Left lung (tissue), 10 donors: ENCODE data around the gene PSMB3. TPM values are rescaled to one million over a fixed set of nuclear protein-coding genes. Genes with fewer than 3 reads are reported as not detected.

Source experiments
- ATAC-seq: fragments of 200-7000 bp; cut with Tn5 transposase; one replicate; pipeline ENCODE4 v1.9.1; 2020; ENCODE audit warnings: moderate library complexity
- DNase-seq, 4 donors: peaks; one replicate each; pipeline ENCODE4 v3.0.0-alpha.2; 2013 to 2020
- H3K27ac ChIP-seq, 2 donors: fragments of 200-600 bp; sonication (generic) in 1 of 2; one replicate each; pipeline versions ENCODE4 v1.5.0 to v1.8.0; 2020 to 2021
- H3K27me3 ChIP-seq, 2 donors: fragments of 200-600 bp; sonication (generic) in 1 of 2; one replicate each; pipeline versions ENCODE4 v1.5.0 to v1.8.0; 2020 to 2021
- H3K36me3 ChIP-seq, 2 donors: fragments of 200-600 bp; sonication (generic) in 1 of 2; one replicate each; pipeline versions ENCODE4 v1.5.0 to v1.8.0; 2020 to 2021
- H3K4me1 ChIP-seq, 2 donors: fragments of 200-600 bp; one replicate each; pipeline ENCODE4 v1.8.0; 2021
- H3K4me3 ChIP-seq, 2 donors: fragments of 200-600 bp; sonication (generic) in 1 of 2; one replicate each; pipeline versions ENCODE4 v1.5.0 to v1.8.0; 2020 to 2021; ENCODE audit warnings: mild to moderate bottlenecking in 1 of 2
- H3K9me3 ChIP-seq, 2 donors: fragments of 200-600 bp; sonication (generic) in 1 of 2; one replicate each; pipeline versions ENCODE4 v1.5.0 to v1.8.0; 2020 to 2021
- CTCF ChIP-seq, 2 donors: fragments of 200-600 bp; sonication (generic) in 1 of 2; IDR thresholded peaks; one replicate each; pipeline versions ENCODE4 v1.5.0 to v1.8.0; 2021; ENCODE audit warnings: antibody characterized with exemption in 2 of 2
- intact Hi-C, 2 donors: fragments of 100-400 bp; cut with DNase I; formaldehyde crosslinking; loops; one replicate each; pipeline versions ENCODE4 v1.11.2 to v1.14.2; 2022
- polyA plus RNA-seq, 6 donors: library from polyadenylated mRNA; unstranded; fragments of 120-200 nt; gene quantifications; one replicate each; pipeline ENCODE4 v1.2.1, GENCODE V29; 2013; ENCODE audit not compliant: insufficient read length in 6 of 6
- total RNA-seq, 2 donors: library from RNA; stranded (reverse); fragmentation: NEBNext Ultra II Directional; extraction: Animal tissue kit (Norgen Biotek cat#: 25700); gene quantifications; one replicate each; pipeline ENCODE4 v1.2.1, GENCODE V29; 2021
- donor health status: DM: no; HTN: yes; CAD: no.
- donor health status: DM: no; HTN: no; CAD: no.

The PSMB3 gene
- total and polyA plus RNA-seq, 8 donors: 84.9 to 191 (median 90.7) TPM

- intact Hi-C loops: no loop called here
- no peak for ATAC-seq
- Histone ChIP-seq H3K27ac (no peak overlapping the region), H3K4me1 (peaks cover 13 to 43% of the 10 kb centered on the region in 2 donors), H3K27me3 (peaks cover 0 to 12% of the 10 kb centered on the region in 2 donors), H3K36me3 (peaks cover 0 to 34% of the 10 kb centered on the region in 2 donors), H3K4me3 (no peak overlapping the region), H3K9me3 (no peaks in the 10 kb centered on the region)
- no peak for DNase-seq
- no peak for TF ChIP-seq CTCF (IDR thresholded peaks at IDR 0.05)
These were observed 11.7 kb upstream of the PSMB3 start for GRCh38 chr17:38740806-38741205.

GRCh38 chr17:38741461-38741860 lies 11.1 kb upstream of the PSMB3 start:
- DNase-seq (no peak), ATAC-seq (no peak)

GRCh38 chr17:38741921-38742410 lies 10.6 kb upstream of the PSMB3 start:
- H3K4me3 ChIP-seq: no peak overlapping the region
- H3K4me1 ChIP-seq: peaks cover 21 to 54% of the 10 kb centered on the region in 2 donors
- intact Hi-C loops: no loop called here
- peak overlapping the region; percentile 77 to 78 for H3K27ac ChIP-seq
- H3K27me3 ChIP-seq: peaks cover 0 to 22% of the 10 kb centered on the region in 2 donors
- DNase-seq (peak in 2 of 4 donors; percentile 65 to 86), ATAC-seq (peak; percentile 83)
- TF ChIP-seq CTCF (IDR thresholded peaks at IDR 0.05): no peak
- peaks cover 0 to 28% of the 10 kb centered on the region in 2 donors for H3K36me3 ChIP-seq
- H3K9me3 ChIP-seq: no peaks in the 10 kb centered on the region

More at GRCh38 chr17:38741461-38741860, 11.1 kb upstream of the PSMB3 start:
- no peaks in the 10 kb centered on the region for H3K9me3 ChIP-seq
- intact Hi-C loops: no loop called here
- no peak for TF ChIP-seq CTCF (IDR thresholded peaks at IDR 0.05)
- peaks cover 0 to 31% of the 10 kb centered on the region in 2 donors for H3K36me3 ChIP-seq
- H3K4me3 ChIP-seq: no peak overlapping the region
- peak overlapping the region; percentile 77 to 78 for H3K27ac ChIP-seq
- peaks cover 0 to 17% of the 10 kb centered on the region in 2 donors for H3K27me3 ChIP-seq
- peaks cover 16 to 49% of the 10 kb centered on the region in 2 donors for H3K4me1 ChIP-seq

- no peaks in the 10 kb centered on the region for H3K9me3 ChIP-seq
- H3K36me3 ChIP-seq: peaks cover 0 to 24% of the 10 kb centered on the region in 2 donors
- ATAC-seq (peak; percentile 55), DNase-seq (peak in 2 of 4 donors; percentile 96 to 98)
- H3K27me3 ChIP-seq: peaks cover 0 to 29% of the 10 kb centered on the region in 2 donors
- peak overlapping the region; percentile 77 to 78 for H3K27ac ChIP-seq
- H3K4me3 ChIP-seq: no peak overlapping the region
- H3K4me1 ChIP-seq: peaks cover 21 to 61% of the 10 kb centered on the region in 2 donors
- TF ChIP-seq CTCF (IDR thresholded peaks at IDR 0.05): no peak
- intact Hi-C loops: no loop called here
These were observed 9.9 kb upstream of the PSMB3 start for GRCh38 chr17:38742411-38743308.

GRCh38 chr17:38743556-38744171 lies 8.9 kb upstream of the PSMB3 start:
- Histone ChIP-seq H3K4me3 (no peak overlapping the region), H3K27ac (peak overlapping the region in 1 of 2 donors; percentile 33), H3K27me3 (peaks cover 0 to 39% of the 10 kb centered on the region in 2 donors), H3K4me1 (peaks cover 21 to 69% of the 10 kb centered on the region in 2 donors), H3K36me3 (peaks cover 0 to 14% of the 10 kb centered on the region in 2 donors), H3K9me3 (no peaks in the 10 kb centered on the region)
- no peak for TF ChIP-seq CTCF (IDR thresholded peaks at IDR 0.05)
- intact Hi-C loops: no loop called here
- DNase-seq: peak in 1 of 4 donors; percentile 84
- ATAC-seq: peak; percentile 26
